Measurements from ENCODE around the gene CALCOCO1.

DNA sequence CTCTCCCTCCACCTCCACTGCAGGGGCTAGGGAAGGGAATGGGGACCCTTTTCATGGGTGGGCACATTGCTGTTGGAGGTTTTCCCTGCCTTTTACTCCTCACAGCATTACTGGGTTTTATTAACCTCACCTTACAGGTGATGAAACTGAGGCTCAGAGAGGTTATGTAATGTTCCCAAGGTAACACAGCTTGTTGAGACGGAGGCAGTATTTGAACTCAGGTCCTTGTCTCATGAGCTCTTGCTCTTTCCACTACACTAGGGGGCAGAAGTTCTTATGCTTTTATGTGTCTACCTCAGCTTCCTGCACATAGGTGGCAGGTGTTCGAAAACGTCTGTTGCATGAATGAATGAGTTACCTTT is 12.9 kb upstream of the CALCOCO1 start:
- TF ChIP-seq NFYB (IDR thresholded peaks at IDR 0.05; ENCODE audit: insufficient read depth, low read depth, low read length) (no peak), EGR1 (IDR thresholded peaks at IDR 0.05; ENCODE audit: borderline replicate concordance in 1 of 2, low read depth in 2 of 2, low read length in 2 of 2) (no peak), ESRRA (IDR thresholded peaks at IDR 0.05; ENCODE audit: low read length) (no peak), ZNF24 (IDR thresholded peaks at IDR 0.05) (no peak), CTCF (IDR thresholded peaks at IDR 0.05 in 2 of 3, conservative IDR thresholded peaks at IDR 0.05 in 1 of 3; ENCODE audit: control insufficient read depth in 2 of 3, extremely low read depth in 1 of 3, insufficient read depth in 1 of 3, low read depth in 3 of 3, low read length in 3 of 3) (no peak), E2F8 (IDR thresholded peaks at IDR 0.05; ENCODE audit: low read depth, partially characterized antibody) (no peak), POLR2AphosphoS2 (IDR thresholded peaks at IDR 0.05; ENCODE audit: low read depth, low read length) (no peak), NR2C1 (IDR thresholded peaks at IDR 0.05) (no peak), SMAD1 (IDR thresholded peaks at IDR 0.05; ENCODE audit: low read depth, partially characterized antibody) (no peak), POLR2A (IDR thresholded peaks at IDR 0.05; ENCODE audit: low read depth, low read length) (no peak), SRF (IDR thresholded peaks at IDR 0.05; ENCODE audit: low read depth in 2 of 2, low read length in 2 of 2) (no peak), HDAC2 (IDR thresholded peaks at IDR 0.05) (no peak)
- TF ChIP-seq, protein P1, sequence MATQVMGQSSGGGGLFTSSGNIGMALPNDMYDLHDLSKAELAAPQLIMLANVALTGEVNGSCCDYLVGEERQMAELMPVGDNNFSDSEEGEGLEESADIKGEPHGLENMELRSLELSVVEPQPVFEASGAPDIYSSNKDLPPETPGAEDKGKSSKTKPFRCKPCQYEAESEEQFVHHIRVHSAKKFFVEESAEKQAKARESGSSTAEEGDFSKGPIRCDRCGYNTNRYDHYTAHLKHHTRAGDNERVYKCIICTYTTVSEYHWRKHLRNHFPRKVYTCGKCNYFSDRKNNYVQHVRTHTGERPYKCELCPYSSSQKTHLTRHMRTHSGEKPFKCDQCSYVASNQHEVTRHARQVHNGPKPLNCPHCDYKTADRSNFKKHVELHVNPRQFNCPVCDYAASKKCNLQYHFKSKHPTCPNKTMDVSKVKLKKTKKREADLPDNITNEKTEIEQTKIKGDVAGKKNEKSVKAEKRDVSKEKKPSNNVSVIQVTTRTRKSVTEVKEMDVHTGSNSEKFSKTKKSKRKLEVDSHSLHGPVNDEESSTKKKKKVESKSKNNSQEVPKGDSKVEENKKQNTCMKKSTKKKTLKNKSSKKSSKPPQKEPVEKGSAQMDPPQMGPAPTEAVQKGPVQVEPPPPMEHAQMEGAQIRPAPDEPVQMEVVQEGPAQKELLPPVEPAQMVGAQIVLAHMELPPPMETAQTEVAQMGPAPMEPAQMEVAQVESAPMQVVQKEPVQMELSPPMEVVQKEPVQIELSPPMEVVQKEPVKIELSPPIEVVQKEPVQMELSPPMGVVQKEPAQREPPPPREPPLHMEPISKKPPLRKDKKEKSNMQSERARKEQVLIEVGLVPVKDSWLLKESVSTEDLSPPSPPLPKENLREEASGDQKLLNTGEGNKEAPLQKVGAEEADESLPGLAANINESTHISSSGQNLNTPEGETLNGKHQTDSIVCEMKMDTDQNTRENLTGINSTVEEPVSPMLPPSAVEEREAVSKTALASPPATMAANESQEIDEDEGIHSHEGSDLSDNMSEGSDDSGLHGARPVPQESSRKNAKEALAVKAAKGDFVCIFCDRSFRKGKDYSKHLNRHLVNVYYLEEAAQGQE (IDR thresholded peaks at IDR 0.05; ENCODE audit: low read depth, low read length), result no peak

Measured in GM12878 (cell line).